ENCODE results near the gene NFKBIB.
A peak's percentile ranks its signal among the peaks of the same experiment; 100 is the strongest.

Gene NFKBIB

GRCh38 chr19:38912600-38913514, 13.1 kb downstream of the NFKBIB start:
- Histone ChIP-seq H3K27ac (peak overlapping the region in 2 of 11 experiments; percentile 21 to 38; a peak in 2 of 22 replicates), H3K4me3 (no peak overlapping the region), H3K36me3 (peaks cover 13 to 39% (median 18%) of the 10 kb centered on the region in 11 experiments), H3K4me2 (peak overlapping the region in 6 of 11 experiments; percentile 2 to 23 (median 12); a peak in 2 of 22 replicates), H3K9ac (peak overlapping the region in 1 of 11 experiments; percentile 53; a peak in 2 of 22 replicates), H3K9me3 (replicated peaks in 1 of 11) (no peaks in the 10 kb centered on the region), H4K20me1 (no peaks in the 10 kb centered on the region), H3K27me3 (no peaks in the 10 kb centered on the region), H3K4me1 (peaks cover 7 to 13% (median 10%) of the 10 kb centered on the region in 10 experiments; a peak in 12 of 20 replicates)
- no peak for TF ChIP-seq Cebpa-rat (IDR thresholded peaks at IDR 0.05)

GRCh38 chr19:38913958-38914357, 14.2 kb downstream of the NFKBIB start:
- Histone ChIP-seq H3K4me3 (no peak overlapping the region), H3K4me1 (peaks cover 7 to 14% (median 10%) of the 10 kb centered on the region in 10 experiments; a peak in 12 of 20 replicates), H4K20me1 (no peaks in the 10 kb centered on the region), H3K9ac (no peak overlapping the region), H3K4me2 (no peak overlapping the region), H3K9me3 (replicated peaks in 1 of 11) (no peaks in the 10 kb centered on the region), H3K27ac (no peak overlapping the region), H3K27me3 (no peaks in the 10 kb centered on the region), H3K36me3 (peaks cover 3 to 38% (median 9%) of the 10 kb centered on the region in 11 experiments; a peak in 20 of 22 replicates)
- TF ChIP-seq Cebpa-rat (IDR thresholded peaks at IDR 0.05) = no peak

DNA sequence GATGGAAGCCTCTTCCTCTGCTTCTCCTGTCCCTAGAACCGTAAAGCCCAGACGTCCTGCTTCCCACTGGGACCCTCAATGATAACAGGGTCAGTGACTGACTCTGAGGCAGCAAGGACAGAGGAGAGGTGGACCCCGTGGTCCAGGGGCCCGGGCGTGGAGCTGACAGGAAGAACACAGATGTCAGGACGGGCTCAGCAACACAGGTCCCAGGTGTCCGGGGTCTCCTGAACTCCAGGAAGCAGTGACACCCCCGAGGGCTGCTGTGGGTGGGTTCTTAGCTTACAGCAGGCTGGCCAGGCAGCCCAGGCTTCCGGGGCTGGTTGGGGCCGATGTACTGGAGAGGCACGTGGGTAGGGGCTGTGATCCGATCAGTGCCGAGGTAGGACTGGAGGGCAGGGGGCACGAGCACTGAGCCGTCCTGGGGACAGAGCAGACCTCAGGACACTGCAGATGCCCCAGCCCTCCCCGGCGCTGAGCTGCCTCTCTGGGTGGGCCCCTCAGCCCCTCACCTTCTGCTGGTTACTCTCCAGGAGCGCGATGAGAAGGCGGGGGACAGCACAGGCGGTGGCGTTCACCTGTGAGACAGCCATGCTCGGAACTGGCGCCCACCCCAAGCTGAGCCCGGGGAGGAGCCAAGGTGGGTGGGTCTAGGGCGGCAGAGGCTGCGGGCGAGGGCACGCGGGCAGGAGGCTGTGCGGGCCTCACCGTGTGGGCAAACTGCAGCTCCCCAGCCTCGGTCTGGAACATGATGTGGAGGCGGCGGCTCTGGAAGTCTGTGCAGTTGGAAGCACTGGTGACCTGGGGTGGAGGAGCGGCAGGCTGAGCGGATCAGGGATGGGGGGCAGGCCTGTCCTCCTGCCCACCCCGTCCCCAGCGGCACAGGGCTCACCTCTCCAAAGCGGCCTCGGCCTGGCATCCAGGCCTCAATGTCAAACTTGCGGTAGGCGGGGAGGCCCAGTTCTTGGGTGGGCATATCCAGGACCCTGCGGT, 15.9 kb downstream of the NFKBIB start:
- H3K4me2 ChIP-seq = no peak overlapping the region
- H3K4me1 ChIP-seq = peaks cover 10 to 22% (median 16%) of the 10 kb centered on the region in 10 experiments; a peak in 18 of 20 replicates
- no peak for TF ChIP-seq Cebpa-rat (IDR thresholded peaks at IDR 0.05)
- H3K9me3 ChIP-seq (replicated peaks in 1 of 11) = no peaks in the 10 kb centered on the region
- peak overlapping the region in 1 of 11 experiments; percentile 18; a peak in 1 of 22 replicates for H3K27ac ChIP-seq
- peak overlapping the region in 2 of 11 experiments; percentile 10 to 15; a peak in 2 of 22 replicates for H3K9ac ChIP-seq
- H3K4me3 ChIP-seq = no peak overlapping the region
- no peaks in the 10 kb centered on the region for H3K27me3 ChIP-seq
- H4K20me1 ChIP-seq = 0 out of 22 replicates have a peak, but pooled peaks cover 0 to 4% (median 0%) of the 10 kb centered on the region in 11 experiments
- H3K36me3 ChIP-seq = peaks cover 0 to 33% (median 5%) of the 10 kb centered on the region in 11 experiments; a peak in 7 of 22 replicates

DNA sequence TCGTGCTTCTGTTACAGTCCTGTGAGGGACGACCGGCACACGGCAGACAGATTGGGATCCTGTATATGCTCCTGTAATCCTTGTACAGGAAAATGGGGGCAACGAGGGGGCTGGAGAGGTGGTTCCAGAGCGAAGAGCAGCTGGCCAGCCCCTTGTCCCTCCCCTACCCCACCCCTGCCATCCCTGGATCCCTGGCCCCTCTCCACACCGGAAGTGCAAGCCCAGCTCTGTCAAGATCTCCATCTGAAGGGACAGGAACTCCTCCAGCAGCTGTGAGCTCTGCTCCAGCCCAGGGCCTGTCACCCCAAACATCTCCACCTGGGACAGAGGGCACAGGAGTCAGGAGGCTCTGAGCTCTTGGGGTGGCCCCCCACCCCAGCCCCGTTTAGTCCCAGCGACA, 17.7 kb downstream of the NFKBIB start:
- peaks cover 9 to 25% (median 16%) of the 10 kb centered on the region in 10 experiments; a peak in 18 of 20 replicates for H3K4me1 ChIP-seq
- TF ChIP-seq Cebpa-rat (IDR thresholded peaks at IDR 0.05) = no peak
- H3K9me3 ChIP-seq (replicated peaks in 1 of 11) = no peaks in the 10 kb centered on the region
- H3K27me3 ChIP-seq = no peaks in the 10 kb centered on the region
- peaks cover 11 to 48% (median 19%) of the 10 kb centered on the region in 11 experiments for H3K36me3 ChIP-seq
- 0 out of 22 replicates have a peak, but pooled peaks cover 0 to 4% (median 0%) of the 10 kb centered on the region in 11 experiments for H4K20me1 ChIP-seq
- H3K4me2 ChIP-seq = no peak overlapping the region
- H3K27ac ChIP-seq = no peak overlapping the region
- peak overlapping the region in 5 of 11 experiments; percentile 11 to 38 (median 18); a peak in 2 of 22 replicates for H3K9ac ChIP-seq
- H3K4me3 ChIP-seq = no peak overlapping the region

DNA sequence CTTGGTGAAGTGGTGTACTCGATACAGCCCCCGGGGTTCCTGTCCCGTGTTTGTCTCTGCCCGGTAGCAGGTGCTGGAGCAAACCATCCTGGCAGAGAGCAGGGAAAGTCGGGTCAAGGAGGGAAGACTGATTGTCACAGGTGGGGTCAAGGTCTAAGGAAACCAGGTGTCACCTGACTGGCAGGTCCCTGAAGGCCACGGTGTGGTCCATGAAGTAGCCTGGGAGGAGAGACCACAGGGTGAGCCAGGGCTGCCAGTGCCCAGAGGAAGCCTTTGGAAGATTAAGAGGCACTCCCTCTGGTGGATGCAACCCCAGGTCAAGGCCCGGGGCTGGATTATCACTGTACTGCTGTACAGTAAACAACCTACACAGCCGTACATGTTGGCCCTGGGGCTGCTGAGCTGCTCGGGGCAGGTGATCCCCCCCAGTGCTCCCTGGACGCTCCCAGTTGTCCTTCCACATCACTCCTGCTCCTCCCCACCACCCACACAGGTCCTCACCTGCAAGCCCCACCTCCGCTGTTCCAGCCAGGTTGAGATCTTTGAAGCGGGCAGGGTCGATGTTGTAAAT, 18.2 kb downstream of the NFKBIB start:
- no peak overlapping the region for H3K27ac ChIP-seq
- no peaks in the 10 kb centered on the region for H3K27me3 ChIP-seq
- H3K9ac ChIP-seq = peak overlapping the region in 5 of 11 experiments; percentile 11 to 38 (median 18); a peak in 3 of 22 replicates
- H3K4me2 ChIP-seq = no peak overlapping the region
- H4K20me1 ChIP-seq = 0 out of 22 replicates have a peak, but pooled peaks cover 0 to 4% (median 0%) of the 10 kb centered on the region in 11 experiments
- no peak for TF ChIP-seq Cebpa-rat (IDR thresholded peaks at IDR 0.05)
- no peak overlapping the region for H3K4me3 ChIP-seq
- peaks cover 11 to 50% (median 21%) of the 10 kb centered on the region in 11 experiments for H3K36me3 ChIP-seq
- no peaks in the 10 kb centered on the region for H3K9me3 ChIP-seq (replicated peaks in 1 of 11)
- peaks cover 4 to 20% (median 11%) of the 10 kb centered on the region in 10 experiments; a peak in 18 of 20 replicates for H3K4me1 ChIP-seq

DNA sequence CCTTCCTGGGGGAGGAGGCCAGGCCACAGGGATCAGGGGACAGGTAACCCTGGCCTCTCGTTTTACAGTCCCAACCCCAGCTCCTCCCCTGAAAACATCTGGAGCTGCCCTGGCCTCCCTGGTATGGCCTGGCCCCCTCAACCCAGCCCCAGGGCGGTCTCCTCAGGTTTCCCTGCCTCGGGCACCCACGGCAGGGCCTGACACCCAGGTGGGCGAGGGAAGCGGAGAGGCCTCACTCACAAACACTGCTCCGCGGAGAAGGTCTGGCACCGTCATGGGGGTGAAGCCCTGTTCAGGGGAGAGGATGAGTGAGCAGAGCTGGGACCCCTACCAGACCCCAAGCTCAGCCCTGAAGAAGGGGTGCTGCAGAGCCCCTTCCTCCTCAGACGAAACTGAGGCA, 18.8 kb downstream of the NFKBIB start:
- H3K27ac ChIP-seq = no peak overlapping the region
- peaks cover 13 to 53% (median 21%) of the 10 kb centered on the region in 11 experiments for H3K36me3 ChIP-seq
- H3K4me1 ChIP-seq = peaks cover 0 to 16% (median 7%) of the 10 kb centered on the region in 10 experiments; a peak in 15 of 20 replicates
- H3K9me3 ChIP-seq (replicated peaks in 1 of 11) = no peaks in the 10 kb centered on the region
- H3K9ac ChIP-seq = peak overlapping the region in 2 of 11 experiments; percentile 11 to 38; a peak in 2 of 22 replicates
- no peaks in the 10 kb centered on the region for H3K27me3 ChIP-seq
- TF ChIP-seq Cebpa-rat (IDR thresholded peaks at IDR 0.05) = no peak
- no peak overlapping the region for H3K4me3 ChIP-seq
- H3K4me2 ChIP-seq = no peak overlapping the region
- H4K20me1 ChIP-seq = 0 out of 22 replicates have a peak, but pooled peaks cover 0 to 4% (median 0%) of the 10 kb centered on the region in 11 experiments

- Histone ChIP-seq H3K27me3 (no peaks in the 10 kb centered on the region), H3K4me1 (peaks cover 0 to 16% (median 7%) of the 10 kb centered on the region in 10 experiments; a peak in 15 of 20 replicates), H4K20me1 (0 out of 22 replicates have a peak, but pooled peaks cover 0 to 4% (median 0%) of the 10 kb centered on the region in 11 experiments), H3K27ac (peak overlapping the region in 7 of 11 experiments; percentile 10 to 53 (median 36); a peak in 6 of 22 replicates), H3K9ac (peak overlapping the region in 10 of 11 experiments; percentile 16 to 61 (median 47); a peak in 16 of 22 replicates), H3K36me3 (peaks cover 26 to 63% (median 33%) of the 10 kb centered on the region in 11 experiments), H3K4me3 (no peak overlapping the region), H3K4me2 (peak overlapping the region in 6 of 11 experiments; percentile 9 to 58 (median 37); a peak in 12 of 22 replicates), H3K9me3 (replicated peaks in 1 of 11) (no peaks in the 10 kb centered on the region)
- TF ChIP-seq Cebpa-rat (IDR thresholded peaks at IDR 0.05) = no peak
These were observed 20.2 kb downstream of the NFKBIB start for GRCh38 chr19:38919837-38920601.
